HEK293T (cell line): Measurements from ENCODE around the gene TRABD2B.
A peak's percentile ranks its signal among the peaks of the same experiment; 100 is the strongest.

Experiments
- CTCF ChIA-PET: fragments of 350-600 bp; formaldehyde crosslinking; extraction: SDS; loops from one replicate; lab custom pipeline; 2021; ENCODE audit warnings: antibody characterized with exemption, inconsistent platforms; lab: Yijun Ruan, JAX
- POLR2A ChIA-PET: fragments of 350-600 bp; formaldehyde crosslinking; extraction: SDS; loops from one replicate; lab custom pipeline; 2020; ENCODE audit warnings: antibody characterized with exemption, inconsistent platforms; lab: Yijun Ruan, JAX
- DNase-seq: peaks from one replicate; pipeline ENCODE4 v3.0.0; 2012; ENCODE audit warnings: mixed read lengths; ENCODE audit errors: extremely low spot score
- ARNT ChIP-seq: fragments of 450-650 bp; IDR thresholded peaks from 2 replicates; pipeline ENCODE4 v1.6.1; 2017; ENCODE audit warnings: mild to moderate bottlenecking
- BHLHE40 ChIP-seq: fragments of 450-650 bp; IDR thresholded peaks from 2 replicates; pipeline ENCODE4 v1.6.1; 2016; ENCODE audit warnings: mild to moderate bottlenecking, moderate library complexity, borderline replicate concordance
- CTBP1 ChIP-seq: fragments of 450-650 bp; IDR thresholded peaks from 2 replicates; pipeline ENCODE4 v1.6.1; 2016; ENCODE audit warnings: borderline replicate concordance
- ELF4 ChIP-seq: fragments of 450-650 bp; IDR thresholded peaks from 2 replicates; pipeline ENCODE4 v1.6.1; 2017; ENCODE audit warnings: antibody characterized with exemption
- FOXA1 ChIP-seq: fragments of 450-650 bp; IDR thresholded peaks from 2 replicates; pipeline ENCODE4 v1.6.1; 2016; ENCODE audit warnings: mild to moderate bottlenecking
- FOXK2 ChIP-seq: fragments of 450-650 bp; IDR thresholded peaks from 2 replicates; pipeline ENCODE4 v1.6.1; 2016; ENCODE audit warnings: mild to moderate bottlenecking
- FOXM1 ChIP-seq: fragments of 450-650 bp; IDR thresholded peaks from 2 replicates; pipeline ENCODE4 v1.6.1; 2017; ENCODE audit warnings: mild to moderate bottlenecking, borderline replicate concordance
- HDGF ChIP-seq: fragments of 450-650 bp; IDR thresholded peaks from 2 replicates; pipeline ENCODE4 v1.6.1; 2017; ENCODE audit warnings: antibody characterized with exemption, borderline replicate concordance
- L3MBTL2 ChIP-seq: fragments of 450-650 bp; conservative IDR thresholded peaks from 2 replicates; pipeline ENCODE4 v1.6.1; 2016; ENCODE audit warnings: mild to moderate bottlenecking
- LEF1 ChIP-seq: fragments of 450-650 bp; IDR thresholded peaks from 2 replicates; pipeline ENCODE4 v1.6.1; 2017; ENCODE audit warnings: mild to moderate bottlenecking, borderline replicate concordance
- NFRKB ChIP-seq: fragments of 450-650 bp; IDR thresholded peaks from 2 replicates; pipeline ENCODE4 v1.6.1; 2016; ENCODE audit warnings: mild to moderate bottlenecking, moderate library complexity
- SP1 ChIP-seq: fragments of 450-650 bp; IDR thresholded peaks from 2 replicates; pipeline ENCODE4 v1.6.1; 2017
- SUZ12 ChIP-seq: fragments of 450-650 bp; IDR thresholded peaks from 2 replicates; pipeline ENCODE4 v1.6.1; 2016; ENCODE audit warnings: mild to moderate bottlenecking
- TARDBP ChIP-seq: fragments of 450-650 bp; IDR thresholded peaks from 2 replicates; pipeline ENCODE4 v1.6.1; 2016
- ZNF384 ChIP-seq: fragments of 450-650 bp; IDR thresholded peaks from 2 replicates; pipeline ENCODE4 v1.6.1; 2016
- TF ChIP-seq, protein P1 (sequence below): fragments of 450-650 bp; IDR thresholded peaks from 2 replicates; pipeline ENCODE4 v1.6.1; 2016

The TRABD2B gene

DNA sequence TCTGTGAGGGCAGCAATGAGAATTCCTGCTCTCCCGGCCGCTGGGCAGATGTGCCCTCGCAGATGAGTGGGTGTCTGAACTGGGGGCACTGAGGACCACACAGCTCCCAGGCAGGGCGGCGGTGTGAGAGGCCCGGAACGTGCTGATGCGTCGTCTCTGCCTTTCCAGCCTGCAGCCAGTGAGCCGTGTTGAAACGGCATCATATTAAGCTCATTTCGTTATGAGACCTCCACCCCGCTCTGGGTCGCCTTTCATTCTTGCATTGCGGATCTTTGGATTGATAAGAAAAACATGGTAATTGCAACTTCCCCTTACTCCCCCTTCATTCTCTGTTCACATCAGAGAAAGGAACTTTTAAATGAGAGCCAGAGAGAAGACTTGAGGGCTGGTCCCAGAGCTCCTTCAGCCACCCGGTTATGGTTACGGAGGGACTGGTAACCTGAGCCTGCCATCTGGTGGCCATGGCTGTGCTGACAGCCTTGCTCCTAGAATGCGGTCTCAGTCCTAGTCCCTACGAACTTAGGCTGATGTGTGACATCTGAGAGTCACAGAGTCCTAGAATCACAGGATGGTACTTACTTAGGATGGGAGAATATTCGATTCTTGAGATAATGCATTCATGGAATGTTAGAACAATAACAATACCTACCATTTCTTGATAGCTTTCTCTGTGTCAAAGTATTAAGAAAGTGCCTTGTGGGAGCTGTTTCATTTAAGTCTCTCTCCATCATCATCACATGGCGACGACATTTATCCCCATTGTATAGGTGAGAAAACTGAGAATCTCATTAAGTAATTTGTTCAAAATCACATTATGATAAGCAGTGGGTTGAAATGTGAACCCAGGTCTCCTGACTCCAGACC is 271.0 kb downstream of the TRABD2B start:
- TF ChIP-seq LEF1 (no peak), NFRKB (no peak), TARDBP (no peak)
- POLR2A ChIA-PET: interaction anchor here (0.8 to 2.2 kb wide), 6 partner anchors 289 to 412 kb away, joined by 3 to 11 read pairs (median 4); partner anchors contain the start of genes CMPK1, FOXD2 and STIL

DNA sequence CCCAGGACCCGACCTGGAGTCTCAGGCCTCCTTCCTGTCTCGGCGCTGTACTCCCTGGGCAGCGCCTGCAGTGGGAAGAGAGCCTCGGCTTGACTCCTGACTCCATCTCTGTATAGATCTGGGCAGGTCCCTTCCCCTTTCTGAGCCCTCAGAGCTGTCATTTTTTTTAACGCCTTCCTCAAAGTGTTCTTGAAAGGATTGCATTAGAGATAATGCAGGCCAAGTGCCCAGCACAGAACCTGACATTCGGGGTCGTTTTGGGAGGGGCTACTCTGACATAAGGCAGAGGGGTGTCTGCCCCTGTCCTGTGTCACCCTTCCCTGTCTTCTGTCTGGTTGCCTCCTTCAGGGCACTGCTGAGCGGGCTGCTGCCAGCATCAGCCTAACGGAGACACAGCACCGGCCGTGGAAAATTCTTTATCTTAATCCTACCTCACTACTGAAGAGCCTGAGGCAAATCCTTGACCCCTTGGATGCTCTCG is 271.6 kb downstream of the TRABD2B start:
- CTCF ChIA-PET: interaction anchor here (0.6 to 4.1 kb wide), 50 partner anchors 8 to 546 kb away, joined by 3 to 76 read pairs (median 4); partner anchors contain the start of gene FOXD2
- POLR2A ChIA-PET: interaction anchor here (0.8 to 2.2 kb wide), 6 partner anchors 288 to 411 kb away, joined by 3 to 11 read pairs (median 4); partner anchors contain the start of genes CMPK1, FOXD2 and STIL
- no peak for DNase-seq
- TF ChIP-seq FOXA1 (no peak), ZNF384 (no peak), FOXK2 (no peak), TARDBP (no peak), HDGF (no peak), NFRKB (no peak), FOXM1 (no peak), SP1 (no peak), ELF4 (no peak), LEF1 (no peak), ARNT (no peak), L3MBTL2 (no peak), BHLHE40 (no peak), CTBP1 (no peak)
- TF ChIP-seq, protein P1, sequence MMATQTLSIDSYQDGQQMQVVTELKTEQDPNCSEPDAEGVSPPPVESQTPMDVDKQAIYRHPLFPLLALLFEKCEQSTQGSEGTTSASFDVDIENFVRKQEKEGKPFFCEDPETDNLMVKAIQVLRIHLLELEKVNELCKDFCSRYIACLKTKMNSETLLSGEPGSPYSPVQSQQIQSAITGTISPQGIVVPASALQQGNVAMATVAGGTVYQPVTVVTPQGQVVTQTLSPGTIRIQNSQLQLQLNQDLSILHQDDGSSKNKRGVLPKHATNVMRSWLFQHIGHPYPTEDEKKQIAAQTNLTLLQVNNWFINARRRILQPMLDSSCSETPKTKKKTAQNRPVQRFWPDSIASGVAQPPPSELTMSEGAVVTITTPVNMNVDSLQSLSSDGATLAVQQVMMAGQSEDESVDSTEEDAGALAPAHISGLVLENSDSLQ: no peak

More for the DNA sequence above, 271.0 kb downstream of the TRABD2B start:
- CTCF ChIA-PET: interaction anchor here (0.6 to 4.1 kb wide), 51 partner anchors 9 to 547 kb away, joined by 3 to 76 read pairs (median 4); partner anchors contain the start of gene FOXD2
- DNase-seq: peak; percentile 85

DNA sequence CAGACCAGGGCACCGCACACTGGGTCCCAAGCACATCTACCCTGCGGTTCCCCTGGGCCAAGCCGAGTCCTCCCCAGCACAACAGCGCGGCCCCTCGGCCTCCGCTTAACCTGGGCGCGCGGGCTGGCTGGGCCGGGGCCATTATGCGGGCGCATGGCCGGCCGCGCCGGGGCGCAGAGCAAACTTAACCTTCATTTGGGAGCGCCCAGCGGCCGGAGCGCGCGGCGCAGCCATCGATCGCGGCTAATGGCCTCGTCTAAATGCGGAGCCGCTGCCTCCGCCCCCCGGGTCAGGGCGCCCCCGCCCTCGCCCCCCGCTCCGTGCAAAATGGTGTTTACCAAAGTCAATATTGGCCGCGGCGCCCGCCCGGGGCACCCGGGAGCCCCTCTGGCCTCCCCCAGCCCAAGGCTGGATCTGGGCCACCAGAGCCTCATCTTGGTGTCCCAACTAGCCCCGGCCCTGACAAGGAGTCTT is 272.1 kb downstream of the TRABD2B start:
- DNase-seq: no peak
- TF ChIP-seq FOXK2: no peak
- CTCF ChIA-PET: interaction anchor here (1.5 to 4.1 kb wide), 5 partner anchors 10 to 546 kb away, joined by 9 to 76 read pairs (median 16); partner anchors contain the start of gene FOXD2
- POLR2A ChIA-PET: no interaction called here

GRCh38 chr1:47724432-47724999 is 272.7 kb downstream of the TRABD2B start:
- DNase-seq: no peak
- POLR2A ChIA-PET: interaction anchor here (0.6 kb wide), 1 partner anchor 390 kb away, joined by 3 read pairs; no protein-coding TSS in a partner anchor
- CTCF ChIA-PET: interaction anchor here (0.6 to 3.2 kb wide), 2 partner anchors 103 to 287 kb away, joined by 5 to 10 read pairs; partner anchors contain the start of gene FOXD2
- no peak for TF ChIP-seq NFRKB
- TF ChIP-seq CTBP1: no peak
- no peak for TF ChIP-seq TARDBP
- TF ChIP-seq SP1: no peak
- TF ChIP-seq HDGF: no peak
- no peak for TF ChIP-seq L3MBTL2
- TF ChIP-seq FOXM1: no peak
- TF ChIP-seq, protein P1: no peak
- no peak for TF ChIP-seq SUZ12

DNA sequence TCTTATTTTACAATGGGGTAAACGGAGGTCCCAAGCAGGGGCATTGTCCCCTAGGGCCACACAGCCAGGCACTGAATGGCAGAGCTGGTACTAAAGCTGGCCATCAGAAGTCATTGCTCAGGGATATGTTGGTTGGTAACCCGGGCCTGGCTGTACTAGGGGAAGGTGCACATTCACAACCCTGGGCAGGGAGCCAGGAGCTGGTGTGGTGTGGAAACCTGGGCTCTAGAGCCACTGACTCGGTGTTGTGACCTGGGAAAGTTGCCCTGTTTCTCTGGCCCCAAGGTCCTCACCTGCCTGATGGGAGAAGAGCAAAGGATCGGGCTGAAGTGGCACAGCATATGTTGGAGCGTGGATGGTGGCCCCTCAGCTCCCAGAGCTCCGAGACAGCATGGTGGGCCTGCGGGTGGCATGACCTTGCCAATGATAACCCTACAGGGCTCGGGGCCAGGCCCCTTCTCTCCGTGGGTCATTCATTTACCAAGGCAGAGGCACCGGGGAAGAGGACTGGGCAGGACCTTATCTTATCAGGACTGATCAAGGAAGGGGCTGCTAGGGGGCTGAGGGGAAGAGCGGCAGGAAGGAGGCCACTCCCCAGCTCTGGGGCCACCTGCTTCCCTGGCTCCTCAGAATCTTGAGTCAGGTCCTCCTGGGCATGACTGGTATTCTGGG is 274.1 kb downstream of the TRABD2B start:
- POLR2A ChIA-PET: no interaction called here
- CTCF ChIA-PET: interaction anchor here (0.6 to 3.2 kb wide), 2 partner anchors 222 to 286 kb away, joined by 3 to 10 read pairs; partner anchors contain the start of gene FOXD2
- no peak for DNase-seq
- TF ChIP-seq NFRKB (no peak), CTBP1 (no peak), ARNT (no peak)

- TF ChIP-seq HDGF: no peak
- no peak for TF ChIP-seq TARDBP
- TF ChIP-seq NFRKB: no peak
- no peak for TF ChIP-seq FOXM1
- TF ChIP-seq ARNT: no peak
- TF ChIP-seq L3MBTL2: no peak
- DNase-seq: no peak
- POLR2A ChIA-PET: interaction anchor here (1.0 kb wide), 1 partner anchor 286 kb away, joined by 3 read pairs; no protein-coding TSS in a partner anchor
- CTCF ChIA-PET: interaction anchor here (0.6 to 3.2 kb wide), 3 partner anchors 273 to 285 kb away, joined by 3 to 10 read pairs (median 3); partner anchors contain the start of gene FOXD2
Observed at GRCh38 chr1:47722101-47722500, 275.1 kb downstream of the TRABD2B start.
